Measurements from ENCODE around the gene UTF1.

GRCh38 chr10:133190225-133190624, 39.8 kb upstream of the UTF1 start:
- TF ChIP-seq EZH2 (IDR thresholded peaks at IDR 0.05; ENCODE audit: insufficient read depth, poor library complexity, severe bottlenecking) (no peak), EZH2phosphoT487 (IDR thresholded peaks at IDR 0.05; ENCODE audit: insufficient read depth, low read depth) (no peak)

All from GM23248 (cell line).